K562 (cell line): ENCODE measurements around the gene IKZF3. TPM values are rescaled to one million over a fixed set of nuclear protein-coding genes. Genes with fewer than 3 reads are reported as not detected.

Source experiments
- BCL6 ChIP-seq: fragments of 250-450 bp; sonication (Bioruptor Pico); IDR thresholded peaks from 2 replicates; pipeline ENCODE4 v1.4.0; 2020
- CCAR2 ChIP-seq: fragments of 200-400 bp; formaldehyde crosslinking; IDR thresholded peaks from 2 replicates; pipeline ENCODE4 v1.6.1; 2017; ENCODE audit warnings: mild to moderate bottlenecking, low read depth, low read length
- ELF4 ChIP-seq: fragments of 450-650 bp; formaldehyde crosslinking; IDR thresholded peaks from 2 replicates; pipeline ENCODE4 v1.4.0; 2022; ENCODE audit warnings: missing genetic modification characterization
- HSF4 ChIP-seq: fragments of 250-450 bp; sonication (Bioruptor Pico); IDR thresholded peaks from 2 replicates; pipeline ENCODE4 v2.1.2; 2022; ENCODE audit warnings: mild to moderate bottlenecking, moderate library complexity, borderline replicate concordance
- MCM3 ChIP-seq: fragments of 450-650 bp; IDR thresholded peaks from 2 replicates; pipeline ENCODE4 v1.6.1; 2016
- NUFIP1 ChIP-seq: fragments of 450-650 bp; IDR thresholded peaks from 2 replicates; pipeline ENCODE4 v1.6.1; 2018; ENCODE audit not compliant: partially characterized antibody
- POLR3A ChIP-seq: IDR thresholded peaks from 2 replicates; pipeline ENCODE4 v1.6.1; 2011; ENCODE audit warnings: borderline replicate concordance, mild to moderate bottlenecking, moderate library complexity; ENCODE audit not compliant: insufficient read length, insufficient read depth; ENCODE audit errors: extremely low read depth
- PRDM10 ChIP-seq: fragments of 450-650 bp; IDR thresholded peaks from 2 replicates; pipeline ENCODE4 v1.6.1; 2018; ENCODE audit not compliant: partially characterized antibody
- REST ChIP-seq, 2 experiments: fragments of 450-650 bp; formaldehyde crosslinking in 1 of 2; IDR thresholded peaks; 2 replicates each; pipeline versions ENCODE4 v1.4.0 to v1.6.1; 2014 to 2020; ENCODE audit warnings: mild to moderate bottlenecking in 2 of 2, borderline replicate concordance in 1 of 2, low read depth in 1 of 2
- SFPQ ChIP-seq: fragments of 200-400 bp; formaldehyde crosslinking; IDR thresholded peaks from 2 replicates; pipeline ENCODE4 v1.6.1; 2017; ENCODE audit warnings: mild to moderate bottlenecking, low read depth, low read length, moderate library complexity
- XRCC3 ChIP-seq: fragments of 450-650 bp; IDR thresholded peaks from 2 replicates; pipeline ENCODE4 v1.6.1; 2017; ENCODE audit warnings: mild to moderate bottlenecking, moderate library complexity
- ZNF146 ChIP-seq: IDR thresholded peaks from one replicate; pipeline ENCODE4 v1.6.1; 2018; ENCODE audit warnings: missing compliant biosample characterization; ENCODE audit not compliant: unreplicated experiment
- ZNF764 ChIP-seq: fragments of 250-450 bp; sonication (Bioruptor Pico); IDR thresholded peaks from 2 replicates; pipeline ENCODE4 v1.4.0; 2020; ENCODE audit warnings: low read depth, mild to moderate bottlenecking, moderate library complexity
- polyA plus RNA-seq, 8 experiments: library from polyadenylated mRNA; depleted of rRNA in 4 of 8; stranded (reverse) in 5 of 8; unstranded in 3 of 8; fragments of >200 nt; fragmentation: Nextera tagmentation in 2 of 8; fragmentation: Illumina TruSeq in 1 of 8; extraction: Ambion mirVana in 2 of 8; extraction: Trizol in 1 of 8; gene quantifications; 2 replicates each; pipeline versions ENCODE4 v1.2.1 to v1.2.3, GENCODE V29; 2011 to 2014; ENCODE audit warnings: inconsistent platforms in 1 of 8, missing spikeins in 1 of 8
- total RNA-seq, 7 experiments: library from RNA; depleted of rRNA in 6 of 7; stranded (reverse); fragments of >200 nt in 6 of 7; fragmentation: Illumina TruSeq in 2 of 7; extraction: Trizol in 2 of 7; gene quantifications; 2 replicates each; pipeline versions ENCODE4 v1.2.1 to v1.2.3, GENCODE V29; 2011 to 2021; ENCODE audit warnings: low replicate concordance in 1 of 7

The IKZF3 gene
- total and polyA plus RNA-seq, 9 of the 15 experiments (the other 6 are each of a cell fraction or from before 2014, with no cell fraction given) = 0.06 to 1.6 (median 0.62) TPM

- TF ChIP-seq MCM3 = no peak
- no peak for TF ChIP-seq PRDM10
- peak; percentile 91 for TF ChIP-seq REST (IDR thresholded peaks at IDR 0.05; ENCODE audit: borderline replicate concordance)
- no peak for TF ChIP-seq REST (CRISPR knock-in tag; IDR thresholded peaks at IDR 0.05; ENCODE audit: low read depth)
- no peak for TF ChIP-seq HSF4 (CRISPR knock-in tag)
- peak; percentile 94 for TF ChIP-seq ELF4 (CRISPR knock-in tag)
- TF ChIP-seq XRCC3 = no peak
- no peak for TF ChIP-seq SFPQ
- no peak for TF ChIP-seq POLR3A
- TF ChIP-seq BCL6 = no peak
- no peak for TF ChIP-seq ZNF146 (CRISPR knock-in tag)
- TF ChIP-seq ZNF764 = no peak
- TF ChIP-seq CCAR2 = no peak
- no peak for TF ChIP-seq NUFIP1
These were observed 133.8 kb downstream of the IKZF3 start, which contains the start of gene MIEN1 (continued) for GRCh38 chr17:39730095-39730921.
